HG03045 (cell line): ENCODE data around the gene RASAL1.
"Not testable (repeated sequence)": the region's sequence is repeated elsewhere in the genome, so short reads cannot be mapped to it uniquely, and the experiment has no call there.

Experiments used
- ATAC-seq: cut with Tn5 transposase; IDR thresholded peaks from one replicate; pipeline ENCODE4 v1.9.1; 2021; ENCODE audit warnings: mild to moderate bottlenecking, moderate library complexity; ENCODE audit not compliant: unreplicated experiment

RASAL1 gene

DNA sequence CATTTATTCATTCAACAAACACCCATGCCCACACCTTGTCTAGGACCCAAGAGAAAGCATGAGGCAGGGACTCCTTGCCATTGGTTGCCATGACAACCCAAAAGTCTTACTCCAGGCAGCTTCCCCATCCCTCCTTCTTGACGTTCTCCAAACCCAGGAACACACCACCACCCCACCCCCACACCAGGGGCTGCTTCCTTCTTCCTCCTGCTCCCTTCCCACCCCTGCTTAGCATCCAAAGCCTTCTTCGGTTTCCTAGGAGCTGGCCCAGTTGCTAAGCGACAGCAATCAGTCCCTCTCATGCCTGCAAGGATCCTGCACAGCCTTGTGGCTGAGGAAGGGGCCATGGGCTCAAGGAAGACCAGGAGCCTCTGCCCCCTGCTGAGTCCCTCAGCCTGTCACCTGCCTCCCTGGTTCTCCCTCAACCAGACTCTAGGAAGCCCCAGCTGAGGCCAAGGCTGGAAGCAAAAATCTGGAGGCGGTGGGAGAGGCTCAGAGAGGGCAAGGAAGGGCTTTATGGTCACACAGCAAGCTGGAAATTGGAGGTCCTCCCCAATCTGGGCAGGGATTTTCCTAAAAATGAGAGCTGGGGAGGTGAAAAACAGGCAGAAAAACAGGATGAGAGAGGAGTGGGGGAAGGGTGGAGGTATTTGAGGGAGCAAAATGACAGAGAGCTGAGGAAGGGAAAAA is 15.4 kb downstream of the RASAL1 start:
- ATAC-seq, result no peak

DNA sequence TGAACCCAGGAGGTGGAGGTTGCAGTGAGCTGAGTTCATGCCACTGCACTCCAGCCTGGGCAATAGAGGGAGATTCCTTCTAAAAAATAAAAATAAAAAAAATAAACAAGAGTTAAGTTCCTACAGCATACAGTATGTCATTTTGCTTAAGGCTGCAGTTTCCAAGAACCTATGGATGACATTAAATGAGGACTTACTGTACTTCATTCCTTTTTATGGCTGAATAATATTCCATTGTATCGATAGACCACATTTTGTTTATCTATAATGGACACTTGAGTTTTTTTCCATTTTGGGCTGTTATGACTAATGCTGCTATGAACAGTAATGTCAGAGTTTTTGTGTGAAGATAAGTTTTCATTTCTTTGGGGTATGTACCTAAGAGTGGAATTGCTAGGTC is 17.4 kb downstream of the RASAL1 start:
- no peak for ATAC-seq

DNA sequence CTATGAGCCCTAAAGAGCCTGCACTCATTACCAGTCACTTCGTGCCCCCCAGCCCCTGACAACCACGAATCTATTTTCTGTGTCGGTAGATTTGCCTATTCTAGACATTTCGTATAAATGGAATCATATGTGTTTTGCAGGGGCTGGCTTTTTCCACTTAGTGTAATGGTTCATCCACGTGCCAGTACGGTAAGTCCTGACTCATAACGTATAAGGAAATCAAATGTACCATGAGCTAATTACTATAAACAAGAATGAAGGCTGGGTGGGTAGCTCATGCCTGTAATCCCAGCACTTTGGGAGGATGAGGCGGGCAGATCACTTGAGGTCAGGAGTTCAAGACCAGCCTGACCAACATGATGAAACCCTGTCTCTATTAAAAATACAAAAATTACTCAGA is 17.9 kb downstream of the RASAL1 start:
- not testable (repeated sequence) for ATAC-seq

DNA sequence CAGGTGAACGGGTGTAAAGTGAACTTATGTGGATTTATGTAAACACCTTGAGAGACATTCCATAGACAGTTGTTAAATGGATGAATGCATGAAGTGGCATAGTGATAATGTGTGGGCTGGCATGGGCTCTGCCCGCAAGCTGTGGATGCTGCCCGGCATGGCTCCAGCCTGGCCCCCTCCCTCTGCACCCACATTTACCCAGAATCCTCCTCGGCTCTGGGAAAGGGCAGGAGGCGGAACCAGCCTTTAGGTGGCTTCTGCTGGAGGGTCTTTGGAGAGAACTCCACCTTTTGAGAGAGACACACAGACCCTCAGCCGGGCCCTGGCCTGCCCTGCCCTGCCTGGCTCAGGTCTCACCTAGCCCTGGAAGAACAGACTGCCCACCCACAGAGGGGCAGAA is 18.7 kb downstream of the RASAL1 start:
- ATAC-seq, result no peak

DNA sequence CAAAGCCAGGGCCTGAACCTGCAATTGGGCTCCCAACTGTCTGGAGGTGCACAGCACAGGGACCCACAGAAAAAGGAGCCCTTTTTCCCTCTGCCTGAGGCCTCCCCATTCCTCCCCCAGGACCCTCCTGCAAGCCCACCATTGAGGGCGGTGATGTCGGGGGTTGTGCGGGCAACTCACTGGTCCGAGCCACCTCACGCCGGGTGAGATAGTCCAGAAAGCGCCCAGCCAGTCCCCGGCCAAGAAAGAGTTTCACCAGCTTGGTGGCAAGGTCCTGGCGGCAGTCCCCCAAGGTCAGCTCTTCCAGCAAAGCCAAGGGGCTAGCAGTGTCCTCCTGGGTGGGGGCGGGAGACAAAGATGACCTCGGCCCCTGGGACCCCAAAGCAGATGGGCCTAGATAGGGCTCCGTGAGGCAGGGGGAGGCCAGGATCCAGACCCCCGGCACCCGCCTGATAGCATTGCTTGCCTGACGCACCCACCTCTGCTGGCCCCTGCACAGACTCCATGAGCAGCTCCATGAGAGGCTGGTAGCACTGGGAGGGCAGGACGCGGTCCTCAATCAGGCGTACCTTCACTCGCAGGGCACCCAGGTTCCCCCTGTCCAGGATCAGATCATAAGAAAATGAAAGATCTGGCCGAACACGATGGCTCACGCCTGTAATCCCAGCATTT is 20.0 kb downstream of the RASAL1 start:
- ATAC-seq, result no peak

DNA sequence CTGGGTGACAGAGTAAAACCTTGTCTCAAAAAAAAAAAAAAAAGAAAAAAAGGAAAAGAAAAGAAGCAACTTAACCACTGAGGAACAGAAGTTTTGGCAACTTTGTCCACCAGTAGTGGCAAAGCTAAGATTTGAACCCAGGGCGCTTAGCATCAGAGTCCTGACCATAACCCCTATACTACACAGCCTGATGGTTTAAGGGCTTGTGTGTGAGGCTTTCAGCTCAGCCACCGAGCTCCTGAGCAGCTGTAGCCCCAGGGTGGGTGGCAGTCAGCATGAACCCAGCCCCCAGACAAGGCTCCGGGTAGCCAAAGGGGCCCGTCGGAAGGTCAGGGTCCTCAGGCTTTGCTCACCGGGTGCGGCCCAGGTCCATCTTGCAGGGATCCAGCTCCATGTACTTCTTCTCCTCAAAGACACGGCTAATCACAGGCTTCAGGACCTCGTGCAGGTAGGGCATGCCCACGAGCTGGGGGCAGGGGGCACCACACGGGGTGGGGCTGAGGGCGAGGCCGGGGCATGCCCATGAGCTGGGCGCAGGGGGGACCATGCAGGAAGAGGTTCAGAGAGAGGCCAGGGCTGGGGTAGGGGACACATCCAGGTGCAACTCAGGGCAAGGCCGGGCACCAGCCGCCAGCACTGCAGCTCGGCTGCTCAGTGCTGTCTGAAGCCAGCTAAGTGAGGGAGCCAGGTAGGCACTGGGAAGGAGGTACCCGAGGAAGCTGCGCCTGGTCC is 20.9 kb downstream of the RASAL1 start:
- ATAC-seq, result no peak

DNA sequence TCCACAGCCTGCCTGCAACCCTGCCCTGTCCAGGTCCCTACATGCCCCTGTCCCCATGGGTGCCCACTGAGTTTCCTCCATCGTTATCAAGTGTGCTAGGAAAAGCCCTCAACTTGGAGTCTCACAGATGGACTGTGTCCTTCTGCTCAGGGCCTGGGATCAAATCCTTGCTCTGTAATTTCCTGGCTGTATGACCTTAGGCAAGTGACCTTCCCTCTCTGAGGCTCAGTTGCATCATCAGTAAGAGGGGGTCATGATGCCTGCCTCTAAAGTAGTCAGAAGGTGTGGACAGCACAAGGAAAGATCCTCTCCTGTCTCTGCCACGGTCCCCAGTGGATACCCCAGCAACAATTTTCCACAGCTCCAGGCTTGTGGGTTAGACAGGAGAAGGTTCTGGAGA is 22.2 kb downstream of the RASAL1 start:
- no peak for ATAC-seq

DNA sequence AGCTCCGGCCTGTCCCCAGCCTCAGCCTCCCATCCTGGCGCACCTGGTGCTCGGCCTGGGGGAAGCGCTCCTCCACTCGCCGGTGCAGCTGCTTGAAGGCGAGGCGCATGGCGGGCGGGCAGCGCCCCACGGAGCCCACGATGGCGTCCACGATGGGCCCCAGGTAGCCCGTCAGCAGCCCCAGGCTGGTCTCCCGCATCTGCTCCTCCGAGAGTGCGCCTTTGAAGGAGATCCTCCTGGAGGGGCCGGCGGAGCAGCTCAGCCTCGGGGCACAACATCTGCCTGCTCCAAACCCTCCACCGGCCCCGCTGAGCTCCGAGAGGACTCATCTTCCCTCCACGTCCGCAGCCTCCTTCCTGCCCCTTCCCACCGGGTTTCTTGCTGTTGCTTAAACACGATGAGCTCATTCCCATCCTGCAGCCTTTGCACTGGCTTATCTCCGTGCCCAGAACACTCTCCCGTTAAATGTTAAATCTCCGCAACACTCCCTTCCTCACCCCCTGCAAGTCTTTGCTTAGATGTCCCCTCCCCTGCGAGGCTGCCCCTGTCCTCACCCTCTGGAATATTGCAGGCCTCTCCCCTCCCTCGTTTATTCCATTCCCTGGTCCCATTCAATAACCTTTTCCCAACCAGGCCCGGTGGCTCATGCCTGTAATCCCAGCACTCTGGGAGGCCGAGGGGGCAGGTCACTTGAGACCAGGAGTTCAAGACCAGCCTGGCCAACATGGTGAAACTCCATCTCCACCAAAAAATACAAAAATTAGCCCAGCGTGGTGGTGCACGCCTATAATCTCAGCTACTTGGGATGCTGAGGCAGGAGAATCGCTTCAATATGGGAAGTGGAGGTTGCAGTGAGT is 23.3 kb downstream of the RASAL1 start:
- ATAC-seq, result no peak

DNA sequence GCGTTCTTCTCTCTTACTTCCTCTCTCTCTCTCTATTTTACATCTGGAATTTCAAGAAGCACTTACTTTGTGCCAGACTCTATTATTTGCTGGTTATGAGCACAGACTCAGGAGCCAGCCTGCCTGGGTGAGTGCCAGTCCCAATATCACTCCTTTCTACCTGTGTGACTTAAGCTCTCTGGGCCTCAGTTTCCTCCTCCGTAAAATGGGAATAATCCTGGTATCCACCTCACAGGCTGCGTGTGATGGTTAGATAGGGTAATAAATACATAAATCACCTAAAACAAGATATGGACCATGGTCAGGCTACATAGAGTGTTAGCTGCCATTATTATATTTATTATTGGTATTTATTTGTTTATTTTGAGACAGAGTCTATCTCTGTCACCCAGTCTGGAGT is 24.3 kb downstream of the RASAL1 start:
- no peak for ATAC-seq

DNA sequence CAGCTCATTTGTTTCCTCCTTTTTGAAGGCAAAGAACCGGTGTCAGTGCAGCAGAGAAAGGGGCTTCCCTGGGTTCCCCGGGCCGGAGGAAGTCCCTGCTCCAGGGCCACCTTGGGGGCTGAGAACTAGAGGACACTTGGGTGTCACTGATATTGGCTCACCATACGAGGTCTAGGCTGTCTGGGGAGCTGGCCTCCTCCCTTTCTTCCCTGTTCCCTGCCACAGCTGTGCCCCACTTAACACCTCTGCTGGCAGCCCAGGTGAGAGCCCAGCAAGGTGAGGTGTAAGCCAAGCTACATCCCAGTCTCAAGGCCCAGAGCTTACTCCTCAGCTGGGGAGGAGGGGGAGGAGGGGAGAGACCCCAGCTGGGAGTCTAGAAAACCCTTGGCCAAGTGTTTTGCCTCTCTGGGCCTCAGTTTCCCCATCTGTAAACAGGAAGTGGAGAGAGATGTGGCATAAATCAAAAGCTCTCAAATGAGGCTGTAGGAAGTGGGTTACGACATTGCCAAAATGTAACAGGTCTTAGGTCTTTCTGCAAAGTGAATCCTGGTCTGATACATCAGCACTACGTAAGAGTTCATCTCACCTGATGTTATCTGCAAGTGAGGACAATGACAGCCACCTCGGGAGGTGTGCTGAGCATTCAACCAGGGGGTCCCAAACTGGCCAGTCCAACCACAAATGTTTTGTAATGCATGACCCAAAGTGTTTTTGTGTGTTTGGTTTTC is 25.5 kb downstream of the RASAL1 start:
- ATAC-seq, result no peak

DNA sequence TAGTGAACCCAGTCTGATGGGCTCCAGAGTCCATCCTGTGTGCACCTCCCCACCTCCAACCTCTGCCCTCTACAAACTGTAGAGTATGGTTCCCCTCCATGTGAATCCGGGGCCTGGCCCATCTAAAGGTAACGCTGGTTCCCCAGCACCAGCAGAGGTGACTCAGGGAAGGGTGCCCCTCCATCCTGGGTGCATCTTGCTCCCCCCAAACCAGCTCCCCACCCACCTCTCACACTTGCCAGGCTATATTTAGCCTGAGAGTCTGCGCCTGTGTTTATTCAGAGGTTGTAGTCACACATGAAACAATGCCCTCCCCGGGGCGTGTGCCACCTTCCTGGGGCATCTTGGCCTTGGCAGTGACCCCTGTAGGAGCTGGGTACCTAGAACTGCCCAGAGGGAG is 26.2 kb downstream of the RASAL1 start:
- ATAC-seq, result no peak

DNA sequence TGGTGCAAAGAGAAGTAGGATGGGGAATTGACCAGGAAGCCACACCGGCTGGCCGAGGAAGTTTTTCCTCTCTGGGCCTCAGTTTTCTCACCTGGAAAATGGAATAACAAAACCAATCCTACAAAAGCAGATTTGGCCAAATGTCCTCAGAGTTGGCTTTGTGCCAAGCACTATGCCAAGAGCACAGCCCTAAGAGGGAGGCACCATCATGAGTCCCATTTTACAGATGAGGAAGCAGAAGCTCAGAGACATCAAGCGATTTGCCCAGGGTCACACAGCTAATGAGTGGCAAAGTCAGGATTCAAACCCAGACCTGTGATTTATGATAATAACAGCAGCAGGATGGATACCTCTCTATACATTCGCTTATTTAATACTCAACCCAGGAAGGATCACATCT is 27.3 kb downstream of the RASAL1 start:
- ATAC-seq, result no peak

DNA sequence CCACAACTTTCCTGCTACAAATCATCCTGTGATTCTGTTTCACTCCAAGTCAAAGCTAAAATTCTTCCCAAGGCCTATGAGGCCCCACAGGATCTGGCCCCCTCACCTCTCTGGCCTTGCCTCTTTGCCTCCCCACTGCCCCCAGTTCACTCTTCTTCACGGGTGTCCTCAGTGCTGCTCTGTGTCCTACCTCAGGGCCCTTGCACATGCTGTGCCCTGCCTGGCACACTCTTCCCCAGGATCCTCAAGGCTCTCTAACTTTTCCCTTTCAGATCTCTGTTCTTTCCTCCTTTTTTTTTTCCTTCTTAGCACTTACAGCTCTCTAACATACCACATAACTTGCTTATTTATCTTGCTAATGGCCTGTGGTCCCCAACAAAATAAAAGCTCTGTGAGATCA is 29.2 kb downstream of the RASAL1 start:
- no peak for ATAC-seq

DNA sequence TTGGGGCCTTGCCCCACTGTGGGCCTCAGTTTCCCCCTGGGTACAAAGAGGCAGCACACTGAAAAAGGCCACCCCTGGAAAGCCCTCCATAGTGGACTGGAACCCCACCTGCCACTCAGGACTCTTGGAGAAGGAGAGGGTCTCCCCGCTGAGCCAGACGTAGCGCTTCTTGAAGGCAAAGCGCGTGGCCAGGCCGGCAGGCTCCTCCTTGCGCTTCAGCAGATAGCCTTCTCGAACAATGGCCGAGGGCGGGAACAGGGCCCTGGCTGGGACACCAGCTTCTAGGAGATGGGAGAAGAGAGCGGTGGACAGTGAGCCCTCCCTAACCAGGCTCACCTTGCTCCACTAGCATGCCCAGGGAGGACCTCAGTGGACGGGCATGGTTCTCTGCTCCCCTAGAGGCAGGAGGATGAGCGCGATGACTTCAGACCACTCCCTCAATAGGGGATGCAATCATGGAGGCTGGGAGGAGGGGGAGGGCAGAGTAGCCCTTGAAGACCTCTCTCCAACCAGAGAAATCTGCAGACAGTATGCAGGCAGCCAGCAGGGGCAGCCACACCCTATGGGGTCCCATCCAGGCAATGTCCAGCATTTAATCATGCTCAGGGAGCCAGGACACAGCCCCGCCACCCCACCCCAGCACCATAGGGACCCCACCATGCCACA is 29.8 kb downstream of the RASAL1 start:
- no peak for ATAC-seq

DNA sequence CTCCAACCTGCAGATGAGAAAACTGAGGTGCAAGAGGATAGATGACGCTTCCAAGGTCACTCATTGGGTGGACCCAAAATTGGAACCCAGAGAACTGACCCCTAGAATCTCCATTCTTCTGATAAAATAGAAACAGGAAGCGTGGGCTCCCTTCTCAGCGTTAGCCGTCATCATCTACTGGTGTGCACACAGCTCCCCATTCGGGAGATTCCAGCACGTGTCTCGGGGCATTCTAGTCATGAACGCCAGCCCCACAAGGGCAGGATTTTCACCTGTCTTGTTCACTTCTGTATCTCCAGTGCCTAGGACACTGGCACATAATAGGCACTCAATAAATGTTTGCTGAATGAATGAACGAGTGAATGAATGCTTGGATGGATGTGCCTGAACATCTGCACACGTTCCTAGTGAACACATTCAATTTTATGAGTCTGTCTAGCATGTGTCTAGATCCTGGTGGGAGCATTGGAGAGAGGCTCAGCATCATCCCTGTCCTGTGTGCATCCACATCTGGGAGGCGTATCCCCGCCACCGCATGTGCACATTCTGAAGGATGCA is 30.5 kb downstream of the RASAL1 start:
- ATAC-seq, result no peak

DNA sequence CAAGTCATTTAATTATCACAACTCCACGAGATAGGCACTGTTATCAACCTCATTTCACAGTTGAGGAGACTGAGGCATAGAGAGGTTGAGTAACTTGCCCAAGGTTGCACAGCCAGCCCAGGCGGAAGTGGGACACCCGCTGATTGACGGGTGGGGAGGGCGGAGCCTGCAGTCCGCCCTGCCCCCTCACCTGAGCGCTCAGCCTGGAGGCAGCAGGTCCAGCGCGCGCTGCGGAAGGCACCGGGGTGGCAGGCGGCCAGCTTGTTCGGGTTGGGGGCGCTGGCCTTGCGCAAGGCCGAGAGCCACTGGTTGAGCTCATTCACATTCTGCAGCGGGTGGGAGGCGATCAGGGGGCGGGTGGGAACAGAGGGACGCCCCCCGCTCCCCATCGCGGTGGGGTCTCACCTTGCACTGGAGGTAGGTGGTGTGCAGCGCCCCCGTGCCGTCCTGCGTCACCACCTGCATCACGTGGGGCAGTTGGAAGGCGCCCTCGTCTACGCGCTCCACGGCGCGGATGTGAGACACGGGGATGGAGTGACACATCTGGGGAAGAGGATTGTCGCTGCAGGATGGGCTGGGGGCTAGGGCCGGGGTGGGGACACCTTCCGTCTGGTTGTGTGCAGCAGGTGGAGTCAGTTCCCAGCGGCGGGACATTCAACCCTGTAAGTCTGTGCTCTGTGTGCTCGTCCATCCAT is 31.7 kb downstream of the RASAL1 start:
- ATAC-seq, result no peak

DNA sequence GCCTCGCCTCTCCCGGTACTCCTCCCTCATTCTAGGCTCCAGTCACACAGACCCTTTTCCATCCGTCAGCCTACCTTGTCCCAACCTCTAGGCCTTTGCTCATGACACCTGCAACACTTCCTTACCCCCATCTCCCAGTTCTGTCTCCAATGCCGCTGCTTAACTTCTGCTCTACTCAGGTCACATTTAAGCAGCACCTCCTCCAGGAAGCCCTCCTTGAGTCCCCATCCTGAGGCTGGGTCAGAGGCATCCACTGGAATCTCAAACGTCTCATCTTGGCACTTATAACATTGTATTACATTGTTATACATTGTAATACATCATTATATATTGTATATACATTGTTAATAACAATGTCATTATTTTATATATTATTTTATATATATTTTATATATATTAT is 32.8 kb downstream of the RASAL1 start:
- ATAC-seq, result no peak

DNA sequence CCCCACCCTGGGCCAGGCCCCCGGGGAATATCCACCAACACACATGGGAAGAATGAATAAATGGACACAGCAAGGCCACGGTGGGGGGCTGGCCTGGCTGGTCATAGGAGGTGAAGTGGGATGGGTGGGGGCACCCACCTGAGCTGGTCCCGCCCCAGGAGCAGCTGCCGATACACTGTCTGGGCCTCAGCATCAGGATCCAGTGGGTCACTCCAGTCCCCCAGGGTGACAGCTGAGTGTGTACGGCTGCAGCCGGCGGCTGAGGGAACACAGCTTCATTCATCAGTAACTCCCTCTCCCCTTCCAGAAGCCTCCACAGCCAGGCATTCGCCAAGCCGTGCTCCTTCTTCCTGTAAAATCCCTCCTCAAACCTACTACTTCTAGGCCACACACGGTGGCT is 33.8 kb downstream of the RASAL1 start:
- no peak for ATAC-seq

DNA sequence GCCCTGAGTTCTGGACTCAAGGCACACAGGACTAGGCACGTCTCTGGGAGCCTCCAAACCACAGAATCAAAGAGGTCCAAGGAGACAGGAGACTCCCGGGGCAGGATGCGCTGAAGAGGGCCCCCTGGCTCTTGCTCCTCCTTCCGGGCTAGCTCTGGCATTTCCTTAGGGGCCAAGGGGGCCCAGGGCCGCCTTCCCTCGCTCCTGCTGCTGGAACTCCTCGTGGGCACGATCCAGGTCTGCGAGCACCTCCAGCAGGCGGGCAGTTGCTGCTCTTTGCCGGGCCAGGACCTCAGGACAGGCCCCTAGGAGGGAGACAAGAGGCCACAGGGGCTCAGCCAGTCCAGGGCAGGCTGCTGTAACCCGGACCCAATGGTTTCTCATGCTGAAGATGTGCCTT is 35.8 kb downstream of the RASAL1 start:
- ATAC-seq, result no peak
